HG02571 (cell line): Measurements from ENCODE around the gene MYMX.
A peak's percentile ranks its signal among the peaks of the same experiment; 100 is the strongest.

ENCODE experiments used
- ATAC-seq: cut with Tn5 transposase; IDR thresholded peaks from one replicate; pipeline ENCODE4 v1.9.1; 2021; ENCODE audit warnings: mild to moderate bottlenecking, moderate library complexity; ENCODE audit not compliant: unreplicated experiment

MYMX gene

GRCh38 chr6:44249082-44249748 lies 32.5 kb downstream of the MYMX start:
- ATAC-seq, result no peak

GRCh38 chr6:44250067-44250717 lies 33.5 kb downstream of the MYMX start:
- no peak for ATAC-seq

- no peak for ATAC-seq
Observed at GRCh38 chr6:44250718-44251123, 34.0 kb downstream of the MYMX start.

GRCh38 chr6:44251576-44252524 lies 35.1 kb downstream of the MYMX start:
- no peak for ATAC-seq

GRCh38 chr6:44253307-44254101 lies 36.8 kb downstream of the MYMX start:
- ATAC-seq, result no peak

- no peak for ATAC-seq
Observed at GRCh38 chr6:44254191-44255104, 37.7 kb downstream of the MYMX start.

GRCh38 chr6:44255105-44255808 lies 38.5 kb downstream of the MYMX start:
- ATAC-seq, result no peak

- no peak for ATAC-seq
Observed at GRCh38 chr6:44255871-44256774, 39.4 kb downstream of the MYMX start.

GRCh38 chr6:44256775-44257024 lies 40.0 kb downstream of the MYMX start:
- no peak for ATAC-seq

GRCh38 chr6:44257025-44257752 lies 40.5 kb downstream of the MYMX start, which contains the start of gene SLC35B2:
Gene SLC35B2 (minus strand): TSS chr6:44257528. CDS start chr6:44257410, 118 bp downstream.
- peak; percentile 38 for ATAC-seq

- peak; percentile 12 for ATAC-seq
Observed at GRCh38 chr6:44257753-44258324, 41.1 kb downstream of the MYMX start.

- no peak for ATAC-seq
Observed at GRCh38 chr6:44258325-44258863, 41.7 kb downstream of the MYMX start.

GRCh38 chr6:44258921-44259320 lies 42.2 kb downstream of the MYMX start:
- ATAC-seq, result no peak

- ATAC-seq, result no peak
Observed at GRCh38 chr6:44260011-44260410, 43.3 kb downstream of the MYMX start.

GRCh38 chr6:44260451-44261297 lies 43.9 kb downstream of the MYMX start:
- ATAC-seq, result no peak

- ATAC-seq, result no peak
Observed at GRCh38 chr6:44261581-44261980, 44.9 kb downstream of the MYMX start.
